Measurements from ENCODE around the gene SLC14A1.

DNA sequence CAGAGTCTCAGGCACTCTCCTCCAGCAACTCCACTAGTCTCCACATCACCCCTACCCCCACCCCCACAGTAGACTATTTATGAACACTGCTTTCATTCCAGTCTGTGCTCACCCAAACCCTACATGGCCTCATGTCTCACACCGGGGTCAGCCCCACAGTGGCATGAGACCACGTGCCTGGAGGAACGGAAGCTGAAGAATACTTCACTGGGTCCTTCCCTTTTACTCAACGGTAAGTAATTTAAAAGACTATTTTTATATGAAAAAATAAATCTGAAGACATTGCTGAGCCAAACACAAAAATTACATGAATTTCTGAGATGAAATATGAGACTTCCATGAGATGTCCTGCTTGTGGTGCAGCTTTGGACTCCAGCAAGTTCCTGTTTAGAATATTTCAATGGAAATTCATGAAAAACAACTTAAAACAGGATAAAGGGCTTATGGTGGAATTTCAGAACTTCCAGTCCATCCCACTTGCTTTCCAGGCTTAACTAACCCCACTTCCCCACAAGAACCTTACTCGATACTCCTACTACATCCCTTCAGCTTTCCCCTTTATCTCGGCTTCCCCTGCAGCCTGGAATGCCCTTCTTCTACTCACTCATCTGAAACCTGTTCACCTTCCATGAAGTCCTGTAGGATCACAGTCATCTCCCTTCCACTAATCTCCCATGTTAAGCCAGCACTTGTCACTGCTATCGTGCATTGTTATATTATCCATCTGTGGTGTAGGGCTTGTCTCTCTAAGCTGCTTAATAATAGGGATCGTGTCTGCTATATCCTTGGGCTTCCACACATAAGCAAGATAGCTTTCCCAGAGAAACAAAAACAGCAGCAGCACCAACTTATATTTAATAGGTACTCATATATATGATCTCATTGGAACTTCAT lies 47.9 kb downstream of the SLC14A1 start:
- no peak for TF ChIP-seq NFYB (IDR thresholded peaks at IDR 0.05; ENCODE audit: insufficient read depth, low read depth, low read length)
- TF ChIP-seq, protein P1, sequence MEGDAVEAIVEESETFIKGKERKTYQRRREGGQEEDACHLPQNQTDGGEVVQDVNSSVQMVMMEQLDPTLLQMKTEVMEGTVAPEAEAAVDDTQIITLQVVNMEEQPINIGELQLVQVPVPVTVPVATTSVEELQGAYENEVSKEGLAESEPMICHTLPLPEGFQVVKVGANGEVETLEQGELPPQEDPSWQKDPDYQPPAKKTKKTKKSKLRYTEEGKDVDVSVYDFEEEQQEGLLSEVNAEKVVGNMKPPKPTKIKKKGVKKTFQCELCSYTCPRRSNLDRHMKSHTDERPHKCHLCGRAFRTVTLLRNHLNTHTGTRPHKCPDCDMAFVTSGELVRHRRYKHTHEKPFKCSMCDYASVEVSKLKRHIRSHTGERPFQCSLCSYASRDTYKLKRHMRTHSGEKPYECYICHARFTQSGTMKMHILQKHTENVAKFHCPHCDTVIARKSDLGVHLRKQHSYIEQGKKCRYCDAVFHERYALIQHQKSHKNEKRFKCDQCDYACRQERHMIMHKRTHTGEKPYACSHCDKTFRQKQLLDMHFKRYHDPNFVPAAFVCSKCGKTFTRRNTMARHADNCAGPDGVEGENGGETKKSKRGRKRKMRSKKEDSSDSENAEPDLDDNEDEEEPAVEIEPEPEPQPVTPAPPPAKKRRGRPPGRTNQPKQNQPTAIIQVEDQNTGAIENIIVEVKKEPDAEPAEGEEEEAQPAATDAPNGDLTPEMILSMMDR (IDR thresholded peaks at IDR 0.05 in 2 of 3, conservative IDR thresholded peaks at IDR 0.05 in 1 of 3; ENCODE audit: control insufficient read depth in 2 of 3, extremely low read depth in 1 of 3, insufficient read depth in 1 of 3, low read depth in 3 of 3, low read length in 3 of 3), result no peak
- no peak for TF ChIP-seq CEBPB (IDR thresholded peaks at IDR 0.05; ENCODE audit: borderline replicate concordance in 1 of 2, low read depth in 2 of 2, low read length in 2 of 2)
- TF ChIP-seq GABPA (IDR thresholded peaks at IDR 0.05; ENCODE audit: low read depth), result no peak
- no peak for TF ChIP-seq TAF1 (IDR thresholded peaks at IDR 0.05; ENCODE audit: borderline replicate concordance, low read depth, low read length)
- TF ChIP-seq POLR2A (IDR thresholded peaks at IDR 0.05; ENCODE audit: low read depth, low read length), result no peak
- TF ChIP-seq, protein P2, sequence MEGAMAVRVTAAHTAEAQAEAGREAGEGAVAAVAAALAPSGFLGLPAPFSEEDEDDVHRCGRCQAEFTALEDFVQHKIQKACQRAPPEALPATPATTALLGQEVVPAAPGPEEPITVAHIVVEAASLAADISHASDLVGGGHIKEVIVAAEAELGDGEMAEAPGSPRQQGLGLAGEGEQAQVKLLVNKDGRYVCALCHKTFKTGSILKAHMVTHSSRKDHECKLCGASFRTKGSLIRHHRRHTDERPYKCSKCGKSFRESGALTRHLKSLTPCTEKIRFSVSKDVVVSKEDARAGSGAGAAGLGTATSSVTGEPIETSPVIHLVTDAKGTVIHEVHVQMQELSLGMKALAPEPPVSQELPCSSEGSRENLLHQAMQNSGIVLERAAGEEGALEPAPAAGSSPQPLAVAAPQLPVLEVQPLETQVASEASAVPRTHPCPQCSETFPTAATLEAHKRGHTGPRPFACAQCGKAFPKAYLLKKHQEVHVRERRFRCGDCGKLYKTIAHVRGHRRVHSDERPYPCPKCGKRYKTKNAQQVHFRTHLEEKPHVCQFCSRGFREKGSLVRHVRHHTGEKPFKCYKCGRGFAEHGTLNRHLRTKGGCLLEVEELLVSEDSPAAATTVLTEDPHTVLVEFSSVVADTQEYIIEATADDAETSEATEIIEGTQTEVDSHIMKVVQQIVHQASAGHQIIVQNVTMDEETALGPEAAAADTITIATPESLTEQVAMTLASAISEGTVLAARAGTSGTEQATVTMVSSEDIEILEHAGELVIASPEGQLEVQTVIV (IDR thresholded peaks at IDR 0.05; ENCODE audit: borderline replicate concordance, partially characterized antibody), result no peak
- no peak for TF ChIP-seq JUND (IDR thresholded peaks at IDR 0.05; ENCODE audit: low read depth, low read length)
- TF ChIP-seq, protein P3, sequence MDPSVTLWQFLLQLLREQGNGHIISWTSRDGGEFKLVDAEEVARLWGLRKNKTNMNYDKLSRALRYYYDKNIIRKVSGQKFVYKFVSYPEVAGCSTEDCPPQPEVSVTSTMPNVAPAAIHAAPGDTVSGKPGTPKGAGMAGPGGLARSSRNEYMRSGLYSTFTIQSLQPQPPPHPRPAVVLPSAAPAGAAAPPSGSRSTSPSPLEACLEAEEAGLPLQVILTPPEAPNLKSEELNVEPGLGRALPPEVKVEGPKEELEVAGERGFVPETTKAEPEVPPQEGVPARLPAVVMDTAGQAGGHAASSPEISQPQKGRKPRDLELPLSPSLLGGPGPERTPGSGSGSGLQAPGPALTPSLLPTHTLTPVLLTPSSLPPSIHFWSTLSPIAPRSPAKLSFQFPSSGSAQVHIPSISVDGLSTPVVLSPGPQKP (IDR thresholded peaks at IDR 0.05; ENCODE audit: low read depth, low read length), result no peak
- no peak for TF ChIP-seq KLF5 (IDR thresholded peaks at IDR 0.05; ENCODE audit: partially characterized antibody)
- TF ChIP-seq TCF3 (IDR thresholded peaks at IDR 0.05; ENCODE audit: borderline replicate concordance, insufficient read depth, low read depth, low read length), result no peak
